GM12873 (cell line): Measurements from ENCODE around the gene FOXI3.

Source experiments
- CTCF ChIP-seq: IDR thresholded peaks from 2 replicates; pipeline ENCODE4 v1.5.1; 2012; ENCODE audit warnings: low read depth, mild to moderate bottlenecking, moderate library complexity, low read length, control low read depth; ENCODE audit not compliant: insufficient read depth; ENCODE audit errors: missing control alignments

FOXI3 gene

GRCh38 chr2:88452980-88453582, 588 bp upstream of the FOXI3 start:
- no peak for TF ChIP-seq CTCF

GRCh38 chr2:88451811-88452564, 505 bp downstream of the FOXI3 start:
- no peak for TF ChIP-seq CTCF

GRCh38 chr2:88450925-88451810, 1.3 kb downstream of the FOXI3 start:
- TF ChIP-seq CTCF: no peak

- TF ChIP-seq CTCF: no peak
Measured at GRCh38 chr2:88450186-88450585, 2.3 kb downstream of the FOXI3 start.

- TF ChIP-seq CTCF: peak; percentile 34
Measured at GRCh38 chr2:88448248-88448647, 4.2 kb downstream of the FOXI3 start.

GRCh38 chr2:88443353-88443938, 9.0 kb downstream of the FOXI3 start:
- TF ChIP-seq CTCF: no peak
